ENCODE data around the gene RAMP1. TPM values are rescaled to one million over a fixed set of nuclear protein-coding genes. Genes with fewer than 3 reads are reported as not detected.

RAMP1 gene
- total and polyA plus RNA-seq, 2 of the 4 experiments (the other 2 are of a cell fraction) = 15.8 to 77.1 TPM

- no peak overlapping the region for H2BK120ac ChIP-seq (ENCODE audit: low read depth, low read length)
- no peak overlapping the region for H3K23ac ChIP-seq (ENCODE audit: low read depth, low read length)
- no peak overlapping the region; the same call in 1 of the 2 replicates for H3K4ac ChIP-seq (ENCODE audit: low read depth, low read length)
- no peak overlapping the region for H2BK20ac ChIP-seq (ENCODE audit: low read depth, low read length)
- DNase-seq (no peak), ATAC-seq (ENCODE audit: low read depth) (no peak)
- H4K8ac ChIP-seq (ENCODE audit: low read depth in 2 of 2, low read length in 2 of 2) = no peak overlapping the region
- H2AK5ac ChIP-seq (ENCODE audit: low read depth, low read length) = 0 out of 2 replicates have a peak overlapping the region, but pooled peaks have one; percentile 9
- 61% methylated on average over 3 of the region's 12 CpGs; no CpG with 5 or more reads in 1 of the 2 experiments for WGBS, 2 experiments (ENCODE audit: extremely low coverage in 2 of 2, insufficient read length in 1 of 2)
- no peak for TF ChIP-seq CHD1 (IDR thresholded peaks at IDR 0.05; ENCODE audit: low read depth, low read length)
- no peak for TF ChIP-seq MAFK (IDR thresholded peaks at IDR 0.05; ENCODE audit: low read depth, low read length)
- TF ChIP-seq FOS (IDR thresholded peaks at IDR 0.05; ENCODE audit: low read depth, low read length) = no peak
- TF ChIP-seq USF2 (IDR thresholded peaks at IDR 0.05; ENCODE audit: low read depth, low read length) = no peak
- no peak for TF ChIP-seq RFX5 (IDR thresholded peaks at IDR 0.05; ENCODE audit: low read depth, low read length)
- no peak for TF ChIP-seq CTCF (conservative IDR thresholded peaks at IDR 0.05; ENCODE audit: low read depth, low read length)
- no peak for TF ChIP-seq CEBPB (IDR thresholded peaks at IDR 0.05; ENCODE audit: low read depth, low read length)
- TF ChIP-seq RAD21 (IDR thresholded peaks at IDR 0.05; ENCODE audit: low read length) = no peak
- no peak for TF ChIP-seq NFE2L2 (IDR thresholded peaks at IDR 0.05; ENCODE audit: low read depth, low read length)
- TF ChIP-seq MAZ (IDR thresholded peaks at IDR 0.05; ENCODE audit: borderline replicate concordance, low read depth, low read length) = no peak
- no peak for TF ChIP-seq BHLHE40 (IDR thresholded peaks at IDR 0.05; ENCODE audit: low read depth, low read length)
- no peak for TF ChIP-seq SMC3 (IDR thresholded peaks at IDR 0.05; ENCODE audit: low read depth, low read length)
- no peak for TF ChIP-seq MXI1 (IDR thresholded peaks at IDR 0.05; ENCODE audit: borderline replicate concordance, low read depth, low read length)
- no peak for TF ChIP-seq ELK1 (IDR thresholded peaks at IDR 0.05; ENCODE audit: borderline replicate concordance, low read depth, low read length)
- no peak for TF ChIP-seq RCOR1 (IDR thresholded peaks at IDR 0.05; ENCODE audit: insufficient replicate concordance, low read length)
- H4K5ac ChIP-seq (ENCODE audit: low read depth, low read length) = no peak overlapping the region
- H3K27me3 ChIP-seq (ENCODE audit: control insufficient read depth, insufficient read depth, low read length) = no peaks in the 10 kb centered on the region
- H2BK15ac ChIP-seq (ENCODE audit: low read depth, low read length) = no peak overlapping the region
- H3K36me3 ChIP-seq (ENCODE audit: control insufficient read depth, insufficient read depth, low read length) = no peaks in the 10 kb centered on the region
- H3K4me2 ChIP-seq (ENCODE audit: low read depth, low read length) = no peak overlapping the region
- H3K4me1 ChIP-seq (ENCODE audit: control insufficient read depth, insufficient read depth, low read length) = peaks cover 35% of the 10 kb centered on the region
- H2AK9ac ChIP-seq (replicated peaks; ENCODE audit: low read depth, low read length, poor library complexity) = no peak overlapping the region
- POLR2A ChIA-PET (ENCODE audit: unreplicated experiment) = no interaction called here
- no peaks in the 10 kb centered on the region for H4K20me1 ChIP-seq (ENCODE audit: insufficient read depth, low read length)
- H3K9me1 ChIP-seq (ENCODE audit: insufficient read depth, low read length) = no peaks in the 10 kb centered on the region; the same call in 1 of the 2 replicates
- H3K79me1 ChIP-seq (ENCODE audit: low read depth in 1 of 2, low read length in 2 of 2) = 0 out of 4 replicates have a peak, but pooled peaks cover 0 to 6% of the 10 kb centered on the region in 2 experiments
- H2AFZ ChIP-seq (replicated peaks; ENCODE audit: low read length, poor library complexity) = no peak overlapping the region
- intact Hi-C loops (cut with micrococcal nuclease) = no loop called here
- H2BK5ac ChIP-seq (ENCODE audit: low read depth, low read length, poor library complexity, severe bottlenecking) = no peak overlapping the region
- in situ Hi-C loops (cut with MboI; ENCODE audit: low sequenced_read_pairs) = no loop called here
- no peak overlapping the region for H3K56ac ChIP-seq (ENCODE audit: extremely low read depth, insufficient read depth, low read length)
- H3K4me3 ChIP-seq (ENCODE audit: insufficient read depth, low read depth, low read length) = no peak overlapping the region
- no TSS peak for BruUV-seq (replicated peaks)
- H3K27ac ChIP-seq (ENCODE audit: insufficient read depth, low read length) = no peak overlapping the region
- dilution Hi-C loops (cut with HindIII; ENCODE audit: low sequenced_read_pairs, unreplicated experiment) = no loop called here
- no peak overlapping the region for H4K91ac ChIP-seq (ENCODE audit: insufficient read depth, low read depth, low read length)
- CTCF ChIA-PET = interaction anchor here (0.6 kb wide), 1 partner anchor 50 kb away, joined by 3 read pairs; no protein-coding TSS in a partner anchor
- no peak overlapping the region for H3K14ac ChIP-seq (replicated peaks; ENCODE audit: low read depth, low read length)
- H3K9ac ChIP-seq (ENCODE audit: low read depth, low read length) = no peak overlapping the region
- no peak overlapping the region for H3K18ac ChIP-seq (ENCODE audit: low read depth, low read length)
- no peaks in the 10 kb centered on the region for H3K9me3 ChIP-seq (ENCODE audit: control insufficient read depth, insufficient read depth, low read length)
Observed at GRCh38 chr2:237876532-237876931, 17.1 kb downstream of the RAMP1 start.
